Left hindlimb (tissue), 1 donor: Measurements from ENCODE around the gene MRGPRD.

Source experiments
- DNase-seq: peaks from one replicate; pipeline ENCODE4 v3.0.0-alpha.2; 2018

Gene MRGPRD

GRCh38 chr11:68968306-68969250 lies 12.2 kb downstream of the MRGPRD start:
- no peak for DNase-seq

GRCh38 chr11:68966894-68967780 lies 13.6 kb downstream of the MRGPRD start:
- DNase-seq: no peak

GRCh38 chr11:68965901-68966853 lies 14.6 kb downstream of the MRGPRD start:
- peak; percentile 69 for DNase-seq

GRCh38 chr11:68963779-68964178 lies 17.0 kb downstream of the MRGPRD start:
- DNase-seq: no peak

GRCh38 chr11:68962527-68963250 lies 18.1 kb downstream of the MRGPRD start:
- peak; percentile 32 for DNase-seq

- DNase-seq: peak; percentile 12
Measured at GRCh38 chr11:68961245-68961644, 19.5 kb downstream of the MRGPRD start.

- peak; percentile 2 for DNase-seq
Measured at GRCh38 chr11:68960294-68961071, 20.3 kb downstream of the MRGPRD start.

GRCh38 chr11:68959465-68960293 lies 21.1 kb downstream of the MRGPRD start:
- DNase-seq: peak; percentile 49

GRCh38 chr11:68958211-68958610 lies 22.6 kb downstream of the MRGPRD start:
- peak; percentile 10 for DNase-seq

- DNase-seq: no peak
Measured at GRCh38 chr11:68956547-68957254, 24.1 kb downstream of the MRGPRD start.

GRCh38 chr11:68956142-68956541 lies 24.6 kb downstream of the MRGPRD start:
- DNase-seq: no peak

GRCh38 chr11:68955607-68955958 lies 25.2 kb downstream of the MRGPRD start:
- DNase-seq: no peak

- peak; percentile 61 for DNase-seq
Measured at GRCh38 chr11:68954836-68955606, 25.8 kb downstream of the MRGPRD start.

- DNase-seq: no peak
Measured at GRCh38 chr11:68950762-68951161, 30.0 kb downstream of the MRGPRD start.

GRCh38 chr11:68950270-68950669 lies 30.5 kb downstream of the MRGPRD start:
- no peak for DNase-seq

GRCh38 chr11:68948935-68949334 lies 31.9 kb downstream of the MRGPRD start:
- no peak for DNase-seq

GRCh38 chr11:68948496-68948895 lies 32.3 kb downstream of the MRGPRD start:
- no peak for DNase-seq

- DNase-seq: no peak
Measured at GRCh38 chr11:68947151-68947550, 33.6 kb downstream of the MRGPRD start.
